GM19372 (cell line): ENCODE measurements around the gene TMEM121B.
A peak's percentile ranks its signal among the peaks of the same experiment; 100 is the strongest.

Experiments
- ATAC-seq: cut with Tn5 transposase; IDR thresholded peaks from one replicate; pipeline ENCODE4 v1.9.1; 2021; ENCODE audit warnings: mild to moderate bottlenecking, low read depth, moderate library complexity; ENCODE audit not compliant: unreplicated experiment

The TMEM121B gene

GRCh38 chr22:17097062-17097461, 24.1 kb downstream of the TMEM121B start:
- ATAC-seq = no peak

GRCh38 chr22:17096071-17096470, 25.1 kb downstream of the TMEM121B start:
- no peak for ATAC-seq

DNA sequence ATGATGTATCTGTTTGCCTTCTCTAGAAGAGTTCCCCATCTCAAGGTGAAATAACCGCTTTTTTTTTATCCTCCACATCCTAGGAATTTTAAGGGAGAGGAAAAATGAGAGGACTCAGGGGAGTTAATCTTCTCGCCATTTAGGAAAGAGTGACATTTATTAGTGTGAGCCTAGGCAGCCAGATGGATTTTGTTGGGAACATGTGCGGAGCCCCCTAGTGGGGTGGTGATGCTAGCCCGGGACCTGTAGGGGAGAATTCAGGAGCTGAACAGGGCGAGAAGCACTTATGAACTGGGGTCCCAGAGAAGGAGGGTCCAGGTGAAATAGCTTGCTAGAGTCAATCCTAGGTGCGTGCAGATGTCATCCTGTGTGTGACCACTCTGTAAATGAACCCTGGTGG, 25.6 kb downstream of the TMEM121B start:
- ATAC-seq = no peak

DNA sequence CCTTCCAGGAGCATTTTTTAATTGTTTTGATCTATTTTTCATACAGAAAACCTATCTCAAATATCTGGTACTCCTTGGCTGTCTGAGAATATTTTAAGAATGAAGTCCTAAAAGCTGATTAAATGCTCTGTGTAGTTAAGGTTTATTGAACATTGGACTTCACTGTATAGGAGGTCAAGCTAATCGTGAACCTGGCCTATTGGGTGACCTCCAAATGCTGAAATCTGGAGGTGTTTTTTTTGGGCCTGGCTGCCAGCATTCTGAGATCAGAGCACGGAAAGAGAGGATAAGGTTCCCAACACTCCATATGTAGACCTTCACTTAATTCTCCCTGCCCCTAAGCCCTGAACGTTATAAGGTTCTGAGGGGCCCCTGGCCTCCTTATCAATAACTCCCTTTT, 28.1 kb downstream of the TMEM121B start:
- ATAC-seq = no peak

GRCh38 chr22:17091851-17092250, 29.3 kb downstream of the TMEM121B start:
- no peak for ATAC-seq

DNA sequence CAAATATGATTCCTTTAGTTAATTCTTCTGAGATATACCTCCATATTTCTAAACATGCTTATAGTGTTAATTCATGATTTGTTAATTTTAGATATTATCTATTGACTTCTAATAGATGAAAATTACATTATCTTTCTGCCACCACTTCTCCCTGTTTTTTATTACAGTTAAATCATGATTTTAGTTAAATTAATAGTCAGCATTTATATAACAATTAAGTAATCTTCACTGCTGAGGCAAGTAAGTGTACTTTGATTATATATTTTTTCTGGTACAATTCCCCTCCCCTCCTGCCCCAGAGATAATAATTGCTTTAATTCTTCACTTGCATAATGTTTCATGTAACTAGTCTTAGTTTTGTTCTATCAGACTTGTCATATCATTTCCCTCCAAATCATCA, 30.6 kb downstream of the TMEM121B start:
- no peak for ATAC-seq

GRCh38 chr22:17087498-17088131, 33.5 kb downstream of the TMEM121B start:
- no peak for ATAC-seq

DNA sequence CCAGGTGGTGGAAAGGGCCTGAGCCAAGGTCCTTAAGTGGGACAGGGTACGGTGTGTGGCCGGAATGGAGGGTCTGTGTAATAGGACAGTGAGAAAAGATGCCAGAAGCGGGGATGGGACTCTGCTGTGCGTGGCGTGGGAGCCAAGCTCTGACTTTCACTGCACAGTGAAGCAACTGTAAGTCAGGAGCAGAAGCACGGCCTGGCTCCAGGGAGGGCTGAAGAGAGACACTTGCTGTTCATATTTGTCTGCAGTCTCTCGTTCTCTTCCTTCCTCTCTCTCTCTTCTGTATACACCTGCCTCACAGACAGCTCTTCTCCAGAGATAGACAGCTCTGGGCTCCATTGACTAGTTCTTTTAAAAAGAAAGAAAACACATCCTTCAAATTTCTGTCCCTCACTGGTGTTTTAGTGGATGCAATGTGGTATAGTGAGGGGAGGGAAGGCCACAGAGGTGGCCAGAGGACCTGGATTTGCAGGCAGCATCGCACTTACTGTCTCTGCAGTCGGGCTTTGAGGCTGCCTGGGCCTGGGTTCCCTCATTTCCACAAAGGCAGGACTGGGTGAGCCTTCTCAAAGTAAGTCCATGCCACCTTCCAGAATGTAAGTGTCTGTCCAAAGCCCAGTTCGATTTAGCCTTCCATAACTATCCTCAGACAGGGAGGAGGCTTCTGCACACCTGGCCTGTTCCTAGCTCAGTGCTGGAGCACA, 34.2 kb downstream of the TMEM121B start:
- no peak for ATAC-seq

DNA sequence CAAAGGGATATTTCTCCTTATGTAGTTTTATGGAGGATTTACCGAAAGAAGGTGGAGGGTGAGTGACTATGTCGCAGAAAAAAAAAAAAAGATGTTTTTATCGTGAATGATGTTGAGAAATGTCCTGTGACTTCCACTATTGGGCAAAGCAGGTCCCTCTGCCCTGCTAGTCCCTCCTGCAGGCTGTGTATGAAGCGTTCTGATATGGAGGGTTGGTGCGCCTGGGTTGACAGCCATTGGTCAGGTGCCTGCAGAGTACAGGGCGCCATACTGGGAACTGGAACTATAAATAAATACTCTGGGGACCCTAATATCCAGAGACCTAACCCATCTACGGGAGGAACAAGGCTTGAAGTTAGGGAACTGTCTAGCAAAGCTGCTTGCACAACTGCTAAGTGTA, 34.9 kb downstream of the TMEM121B start:
- ATAC-seq = no peak

DNA sequence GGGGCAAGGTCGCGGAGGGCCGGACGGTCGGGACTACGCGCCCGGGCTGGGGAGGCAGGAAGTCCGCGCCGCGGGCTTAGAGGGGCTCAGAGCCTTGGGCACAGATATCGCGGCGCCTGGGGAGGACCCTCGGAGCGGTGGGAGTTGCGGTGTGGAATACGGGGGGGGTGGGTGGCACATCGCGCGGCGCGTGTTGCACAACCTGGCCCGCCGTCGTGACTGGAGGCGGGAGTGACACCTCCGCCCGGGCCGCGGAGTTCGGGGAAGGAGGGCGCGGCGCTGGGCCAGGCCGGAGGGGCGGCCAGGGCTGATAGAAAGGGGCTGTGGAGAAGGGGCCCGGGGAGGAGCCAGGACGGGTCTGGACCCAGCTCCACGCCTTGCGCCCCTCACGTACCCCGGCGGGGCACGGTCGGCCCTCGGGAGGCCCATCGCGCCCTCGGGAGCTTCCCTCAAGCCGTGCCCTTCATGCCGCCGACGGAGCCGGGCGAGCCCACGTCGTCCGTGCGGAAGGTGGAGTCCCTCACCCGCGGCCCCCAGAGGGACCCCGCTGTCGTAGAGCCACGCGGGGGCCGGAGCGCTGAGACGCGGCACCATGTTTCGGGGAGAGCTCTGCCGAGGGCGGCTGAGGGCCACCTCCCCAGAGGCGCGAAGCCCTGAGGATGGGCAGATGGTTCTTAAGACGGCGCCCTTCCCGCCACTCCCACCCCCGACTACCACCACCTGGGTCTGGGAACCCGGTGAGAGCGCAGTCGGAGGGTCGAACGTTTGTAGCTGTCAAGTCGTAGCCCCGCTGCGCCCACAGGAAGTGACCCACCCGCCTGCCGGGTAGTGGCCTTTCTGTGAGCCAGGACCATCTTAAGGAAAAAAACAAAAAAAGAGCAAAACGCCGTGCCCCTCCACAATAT, 35.6 kb downstream of the TMEM121B start:
- peak; percentile 7 for ATAC-seq

DNA sequence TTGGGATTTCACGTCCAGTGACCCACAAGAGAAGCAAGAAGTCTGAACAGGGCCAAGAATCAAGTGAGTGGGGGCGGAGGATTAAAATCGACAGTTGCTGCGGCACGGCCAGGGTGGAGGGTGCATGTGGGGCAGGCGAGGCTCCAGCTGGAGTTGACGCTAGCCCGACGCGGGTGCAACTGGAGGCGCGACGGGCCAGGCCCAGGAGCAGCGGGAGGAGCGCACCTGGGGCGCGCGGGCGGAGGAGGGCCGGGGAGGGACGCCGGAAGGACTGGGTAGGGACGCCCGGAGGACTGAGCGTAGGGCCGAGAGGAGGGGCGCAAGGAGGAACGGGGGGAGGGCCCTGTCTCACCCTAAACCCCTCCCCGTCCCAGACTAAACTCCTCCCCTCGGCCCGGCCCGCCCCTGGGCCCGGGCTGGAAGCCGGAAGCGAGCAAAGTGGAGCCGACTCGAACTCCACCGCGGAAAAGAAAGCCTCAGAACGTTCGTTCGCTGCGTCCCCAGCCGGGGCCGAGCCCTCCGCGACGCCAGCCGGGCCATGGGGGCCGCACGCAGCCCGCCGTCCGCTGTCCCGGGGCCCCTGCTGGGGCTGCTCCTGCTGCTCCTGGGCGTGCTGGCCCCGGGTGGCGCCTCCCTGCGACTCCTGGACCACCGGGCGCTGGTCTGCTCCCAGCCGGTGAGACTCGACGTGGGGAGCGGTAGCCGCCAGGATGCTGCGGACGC, 36.4 kb downstream of the TMEM121B start, which contains the start of gene IL17RA:
TSS of gene IL17RA (plus strand) at position 447 of the 723 bp plus-strand sequence. CDS start at position 539, 92 bp downstream.
- ATAC-seq = peak; percentile 87

DNA sequence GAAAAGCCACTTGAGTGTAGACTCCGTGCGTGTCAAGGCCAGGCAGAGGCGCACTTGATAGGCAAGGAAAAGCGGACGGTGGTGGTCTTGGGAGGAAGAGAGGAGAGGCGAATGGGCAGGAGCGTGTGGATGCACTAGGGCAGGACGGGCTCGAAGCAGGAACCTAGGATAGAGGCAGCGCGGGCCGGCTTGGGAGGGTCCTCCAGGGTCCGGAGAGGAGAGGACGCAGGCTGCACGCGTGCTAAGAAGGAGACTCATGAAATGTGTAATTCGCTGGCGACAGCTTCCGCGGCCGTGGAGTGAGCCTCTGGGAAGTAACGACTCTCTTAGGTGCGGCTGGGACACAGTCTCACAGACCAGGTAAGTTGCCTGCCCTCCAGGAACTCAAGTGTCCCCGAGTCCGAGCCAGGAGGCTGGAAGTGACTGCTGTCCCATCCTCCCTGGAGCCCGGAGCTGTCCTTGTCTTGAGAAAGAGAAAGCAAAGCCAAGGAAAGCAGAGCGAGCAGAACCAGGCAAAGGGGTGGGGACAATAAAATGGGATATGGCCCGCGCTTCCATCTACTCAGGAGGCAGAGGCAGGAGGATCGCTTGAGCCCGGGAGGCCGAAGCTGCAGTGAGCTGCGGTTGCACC, 37.2 kb downstream of the TMEM121B start:
- ATAC-seq = no peak

- no peak for ATAC-seq
Observed at GRCh38 chr22:17083255-17083654, 37.9 kb downstream of the TMEM121B start.

DNA sequence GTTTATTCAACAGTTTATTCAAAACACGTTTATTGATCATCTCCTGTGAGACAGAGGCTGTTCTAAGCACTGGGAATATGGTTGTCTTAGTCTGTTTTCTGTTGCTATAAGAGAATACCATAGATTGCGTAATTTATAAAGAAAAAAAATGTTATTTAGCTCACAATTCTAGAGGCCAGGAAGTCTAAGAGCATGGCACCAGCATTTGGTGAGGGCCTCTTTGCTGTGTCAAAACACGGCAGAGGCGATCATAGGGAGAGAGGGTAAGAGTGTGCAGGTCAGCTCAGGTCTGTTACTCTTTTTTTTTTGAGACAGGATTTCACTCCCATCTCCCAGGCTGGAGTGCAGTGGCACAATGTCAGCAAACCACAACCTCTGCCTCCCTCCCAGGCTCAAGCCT, 41.6 kb downstream of the TMEM121B start:
- ATAC-seq = no peak

GRCh38 chr22:17077255-17077654, 43.9 kb downstream of the TMEM121B start:
- no peak for ATAC-seq

GRCh38 chr22:17074648-17075002, 46.5 kb downstream of the TMEM121B start:
- ATAC-seq = no peak

DNA sequence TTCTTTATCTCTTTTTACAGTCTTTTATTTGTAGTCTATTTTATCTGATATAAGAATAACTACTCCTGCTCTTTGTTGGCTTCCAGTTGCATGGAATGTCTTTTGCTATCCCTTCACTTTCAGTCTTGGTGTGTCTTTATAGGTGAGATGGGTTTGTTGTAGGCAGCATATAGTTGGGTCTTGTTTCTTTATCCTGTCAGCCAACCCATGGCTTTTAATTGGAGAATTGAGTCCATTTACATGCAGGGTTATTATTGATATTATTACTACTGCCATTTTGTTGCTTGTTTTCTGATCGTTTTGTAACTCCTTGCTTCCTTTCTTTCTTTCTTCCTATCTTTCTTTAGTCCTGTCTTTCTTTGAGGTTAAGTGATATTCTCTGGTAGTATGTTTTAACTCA, 48.3 kb downstream of the TMEM121B start:
- ATAC-seq = no peak
